Vagina (tissue), 2 donors: ENCODE results near the gene MYL12A. TPM values are rescaled to one million over a fixed set of nuclear protein-coding genes. Genes with fewer than 3 reads are reported as not detected.
A peak's percentile ranks its signal among the peaks of the same experiment; 100 is the strongest.
"Not testable (repeated sequence)": the region's sequence is repeated elsewhere in the genome, so short reads cannot be mapped to it uniquely, and the experiment has no call there.

Source experiments
- DNase-seq, 2 donors: peaks; one replicate each; pipeline ENCODE4 v3.0.0-alpha.2; 2017; ENCODE audit errors: extremely low spot score in 2 of 2
- H3K27ac ChIP-seq: fragments of 200-600 bp; sonication (generic); one replicate; pipeline ENCODE4 v1.5.1; 2019
- H3K27me3 ChIP-seq: fragments of 200-600 bp; sonication (generic); one replicate; pipeline ENCODE4 v1.5.1; 2019
- H3K36me3 ChIP-seq, 2 donors: fragments of 200-600 bp; sonication (generic); one replicate each; pipeline ENCODE4 v1.5.1; 2017 to 2019
- H3K4me1 ChIP-seq: fragments of 200-600 bp; sonication (generic); one replicate; pipeline ENCODE4 v1.5.1; 2019
- H3K4me3 ChIP-seq, 2 donors: fragments of 200-600 bp; sonication (generic); 1 replicate in 1 of 2; 2 replicates in 1 of 2; pipeline ENCODE4 v1.5.1; 2016 to 2019
- H3K9me3 ChIP-seq: fragments of 200-600 bp; sonication (generic); one replicate; pipeline ENCODE4 v1.5.1; 2019
- POLR2A ChIP-seq, 2 donors: fragments of 450-650 bp; IDR thresholded peaks; one replicate each; pipeline ENCODE4 v1.6.1; 2017; ENCODE audit warnings: antibody characterized with exemption in 2 of 2, mild to moderate bottlenecking in 2 of 2, moderate library complexity in 2 of 2
- POLR2AphosphoS5 ChIP-seq, 2 donors: sonication (generic); formaldehyde crosslinking; IDR thresholded peaks; one replicate each; pipeline ENCODE4 v1.9.0; 2017; ENCODE audit warnings: antibody characterized with exemption in 2 of 2, mild to moderate bottlenecking in 2 of 2, low read depth in 1 of 2; ENCODE audit not compliant: insufficient read depth in 1 of 2
- intact Hi-C: fragments of 100-400 bp; cut with DNase I; formaldehyde crosslinking; loops from one replicate; pipeline ENCODE4 v1.15.1; 2023
- total RNA-seq: library from RNA; depleted of rRNA; stranded (reverse); fragments of >200 nt; gene quantifications from one replicate; pipeline ENCODE4 v1.2.3, GENCODE V29; 2016
- TF ChIP-seq, protein P1 (sequence below), 3 experiments: fragments of 450-650 bp in 2 of 3; fragments of 200-600 bp in 1 of 3; sonication (generic) in 1 of 3; IDR thresholded peaks; one replicate each; pipeline ENCODE4 v1.5.1; 2017 to 2019; ENCODE audit warnings: antibody characterized with exemption in 3 of 3, mild to moderate bottlenecking in 2 of 3, moderate library complexity in 2 of 3

The MYL12A gene
- total RNA-seq, result 193 TPM

DNA sequence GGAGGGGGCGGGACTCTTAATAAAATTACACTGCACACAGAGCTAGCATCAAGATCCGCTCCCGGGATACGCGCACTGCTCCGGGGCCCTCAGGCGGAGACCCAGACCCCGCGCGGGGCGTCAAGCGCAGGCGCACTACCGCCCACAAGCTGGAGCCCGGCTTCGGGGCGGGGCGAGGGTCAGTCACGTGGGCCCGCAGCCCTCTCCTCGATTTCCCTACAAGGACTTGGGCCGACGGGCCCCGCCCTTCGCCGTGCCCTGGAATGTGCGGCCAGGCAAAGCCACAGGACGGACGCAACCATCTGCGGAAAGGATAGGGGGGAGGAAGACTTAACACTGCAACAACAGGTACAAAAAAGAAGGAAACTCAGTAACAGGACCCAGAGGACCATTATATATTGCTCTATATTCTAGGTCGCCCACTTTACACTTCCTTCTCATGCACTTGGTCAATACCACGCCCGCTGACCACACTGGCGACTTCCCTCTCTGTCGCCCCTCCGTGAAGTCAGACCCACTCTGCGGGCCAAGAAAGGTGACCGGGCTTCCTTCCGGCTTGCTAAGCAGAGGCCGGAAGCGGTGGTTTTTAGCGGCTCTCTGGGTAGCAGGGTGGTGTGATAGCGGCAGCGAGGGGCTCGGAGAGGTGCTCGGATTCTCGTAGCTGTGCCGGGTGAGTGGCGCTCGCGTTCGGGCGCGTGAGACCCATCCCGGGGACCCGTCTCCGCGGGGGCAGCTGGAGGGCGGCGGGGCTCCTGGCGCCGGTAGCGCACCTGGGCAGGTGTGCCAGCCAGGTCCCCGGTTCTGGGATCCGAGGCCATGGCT lies at the start of gene MYL12A:
TSS of gene MYL12A (plus strand) at position 562 of the 822 bp plus-strand sequence. CDS start 5,447 bp downstream, outside the sequence.
- TF ChIP-seq POLR2A (IDR thresholded peaks at IDR 0.05) (peak in 1 of 2 donors; percentile 84), POLR2AphosphoS5 (IDR thresholded peaks at IDR 0.05; ENCODE audit: insufficient read depth in 1 of 2, low read depth in 1 of 2) (peak; percentile 95)
- TF ChIP-seq, protein P1, sequence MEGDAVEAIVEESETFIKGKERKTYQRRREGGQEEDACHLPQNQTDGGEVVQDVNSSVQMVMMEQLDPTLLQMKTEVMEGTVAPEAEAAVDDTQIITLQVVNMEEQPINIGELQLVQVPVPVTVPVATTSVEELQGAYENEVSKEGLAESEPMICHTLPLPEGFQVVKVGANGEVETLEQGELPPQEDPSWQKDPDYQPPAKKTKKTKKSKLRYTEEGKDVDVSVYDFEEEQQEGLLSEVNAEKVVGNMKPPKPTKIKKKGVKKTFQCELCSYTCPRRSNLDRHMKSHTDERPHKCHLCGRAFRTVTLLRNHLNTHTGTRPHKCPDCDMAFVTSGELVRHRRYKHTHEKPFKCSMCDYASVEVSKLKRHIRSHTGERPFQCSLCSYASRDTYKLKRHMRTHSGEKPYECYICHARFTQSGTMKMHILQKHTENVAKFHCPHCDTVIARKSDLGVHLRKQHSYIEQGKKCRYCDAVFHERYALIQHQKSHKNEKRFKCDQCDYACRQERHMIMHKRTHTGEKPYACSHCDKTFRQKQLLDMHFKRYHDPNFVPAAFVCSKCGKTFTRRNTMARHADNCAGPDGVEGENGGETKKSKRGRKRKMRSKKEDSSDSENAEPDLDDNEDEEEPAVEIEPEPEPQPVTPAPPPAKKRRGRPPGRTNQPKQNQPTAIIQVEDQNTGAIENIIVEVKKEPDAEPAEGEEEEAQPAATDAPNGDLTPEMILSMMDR (IDR thresholded peaks at IDR 0.05), result no peak
- Histone ChIP-seq H3K27ac (peak within 1 kb of the TSS; percentile 98), H3K9me3 (no peaks in the 10 kb centered on the region), H3K36me3 (no peaks in the 10 kb centered on the region), H3K4me3 (peak within 1 kb of the TSS; percentile 93 to 98), H3K27me3 (no peaks in the 10 kb centered on the region), H3K4me1 (peaks cover 50% of the 10 kb centered on the region)
- peak in 1 of 2 donors; percentile 98 for DNase-seq
- intact Hi-C loops, result loop anchor here (10.0 kb wide), 3 partner anchors 93 to 313 kb away; partner anchors contain the start of gene LPIN2

DNA sequence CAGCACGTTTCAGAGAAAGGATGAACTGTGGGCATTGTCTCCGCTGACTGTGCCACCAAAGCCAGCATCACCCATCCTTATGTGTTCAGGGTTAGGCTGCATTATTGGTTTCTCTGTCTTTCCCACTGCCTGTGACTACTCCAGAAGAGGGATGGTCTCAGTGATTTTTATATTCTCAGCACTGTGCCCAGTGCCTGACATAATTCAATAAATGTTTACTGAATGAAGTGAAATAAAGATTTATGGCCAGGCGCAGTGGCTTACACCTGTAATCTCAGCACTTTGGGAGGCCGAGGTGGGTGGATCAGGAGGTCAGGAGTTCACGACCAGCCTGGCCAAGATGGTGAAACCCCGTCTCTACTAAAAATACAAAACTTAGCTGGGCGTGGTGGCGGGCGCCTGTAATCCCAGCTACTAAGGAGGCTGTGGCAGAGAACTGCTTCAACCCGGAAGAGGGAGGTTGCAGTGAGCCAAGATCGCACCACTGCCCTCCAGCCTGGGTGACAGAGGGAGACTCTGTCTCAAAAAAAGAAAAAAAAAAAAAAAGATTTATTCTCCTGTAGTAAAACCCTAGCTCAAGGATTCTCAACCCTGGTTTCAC lies 49.2 kb upstream of the MYL12A start:
- H3K27ac ChIP-seq, H3K4me3 ChIP-seq, H3K27me3 ChIP-seq, H3K9me3 ChIP-seq, intact Hi-C loops, H3K36me3 ChIP-seq, DNase-seq, H3K4me1 ChIP-seq: not testable (repeated sequence)

DNA sequence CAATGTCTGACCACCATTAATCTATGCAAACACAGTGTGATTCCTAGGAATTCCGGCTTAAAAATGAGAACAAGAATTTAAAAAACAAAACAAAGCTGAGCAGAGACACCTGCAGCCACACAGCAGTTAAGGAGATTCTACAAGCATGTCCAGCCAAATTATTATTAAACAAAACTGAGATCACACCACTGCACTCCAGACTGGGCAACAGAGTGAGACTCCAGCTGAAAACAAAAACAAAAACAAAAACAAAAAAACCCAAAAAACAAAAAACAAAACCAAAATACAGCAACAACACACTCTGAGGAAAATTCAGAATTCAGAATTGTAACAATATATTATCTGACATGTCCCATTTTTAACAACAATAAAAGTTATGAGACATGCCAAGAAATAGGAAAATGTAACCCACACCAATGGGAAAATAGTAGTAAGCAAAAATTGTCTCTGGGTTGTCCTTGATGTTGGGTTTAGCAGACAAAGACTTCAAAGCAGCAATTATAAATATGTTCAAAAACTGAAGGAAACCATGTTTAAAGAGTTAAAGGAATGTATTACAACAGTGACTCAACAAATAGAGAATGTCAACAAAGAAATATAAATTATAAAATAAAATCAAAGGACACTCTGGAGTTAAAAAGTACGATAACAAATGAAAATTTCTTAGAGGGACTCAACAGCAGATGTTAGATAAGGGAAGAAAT lies 47.5 kb upstream of the MYL12A start:
- TF ChIP-seq, protein P1 (IDR thresholded peaks at IDR 0.05), result no peak
- TF ChIP-seq POLR2AphosphoS5 (IDR thresholded peaks at IDR 0.05; ENCODE audit: insufficient read depth in 1 of 2, low read depth in 1 of 2) (no peak), POLR2A (IDR thresholded peaks at IDR 0.05) (no peak)
- H3K36me3 ChIP-seq, result peaks cover 0 to 6% of the 10 kb centered on the region in 2 donors
- no peaks in the 10 kb centered on the region for H3K9me3 ChIP-seq
- H3K4me1 ChIP-seq, result no peaks in the 10 kb centered on the region
- intact Hi-C loops, result no loop called here
- DNase-seq, result no peak
- H3K27me3 ChIP-seq, result no peaks in the 10 kb centered on the region
- no peak overlapping the region for H3K4me3 ChIP-seq
- no peak overlapping the region for H3K27ac ChIP-seq

DNA sequence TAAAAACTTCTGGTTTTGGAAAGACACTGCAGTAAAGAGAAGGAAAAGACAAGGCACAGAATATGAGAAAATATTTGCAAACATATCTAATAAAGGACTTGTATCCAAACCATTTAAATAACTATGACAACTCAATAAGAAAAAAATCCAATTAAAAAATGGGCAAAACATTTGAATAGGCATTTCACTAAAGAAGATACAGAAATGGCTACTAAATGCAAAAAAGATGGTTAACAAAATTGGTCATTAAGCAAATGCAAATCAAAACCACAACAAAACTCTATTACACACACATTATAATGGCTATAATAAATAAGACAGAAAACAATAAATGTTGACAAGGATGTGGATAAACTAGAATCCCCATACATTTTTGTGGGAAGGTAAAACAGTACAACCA lies 42.4 kb upstream of the MYL12A start:
- no peak for TF ChIP-seq POLR2AphosphoS5 (IDR thresholded peaks at IDR 0.05; ENCODE audit: insufficient read depth in 1 of 2, low read depth in 1 of 2)
- TF ChIP-seq POLR2A (IDR thresholded peaks at IDR 0.05), result no peak
- TF ChIP-seq, protein P1 (IDR thresholded peaks at IDR 0.05), result no peak
- no peak overlapping the region for H3K27ac ChIP-seq
- no peaks in the 10 kb centered on the region for H3K27me3 ChIP-seq
- DNase-seq, result no peak
- H3K4me1 ChIP-seq, result no peaks in the 10 kb centered on the region
- no peak overlapping the region for H3K4me3 ChIP-seq
- no peaks in the 10 kb centered on the region for H3K9me3 ChIP-seq
- H3K36me3 ChIP-seq, result peaks cover 0 to 6% of the 10 kb centered on the region in 2 donors
- intact Hi-C loops, result no loop called here

DNA sequence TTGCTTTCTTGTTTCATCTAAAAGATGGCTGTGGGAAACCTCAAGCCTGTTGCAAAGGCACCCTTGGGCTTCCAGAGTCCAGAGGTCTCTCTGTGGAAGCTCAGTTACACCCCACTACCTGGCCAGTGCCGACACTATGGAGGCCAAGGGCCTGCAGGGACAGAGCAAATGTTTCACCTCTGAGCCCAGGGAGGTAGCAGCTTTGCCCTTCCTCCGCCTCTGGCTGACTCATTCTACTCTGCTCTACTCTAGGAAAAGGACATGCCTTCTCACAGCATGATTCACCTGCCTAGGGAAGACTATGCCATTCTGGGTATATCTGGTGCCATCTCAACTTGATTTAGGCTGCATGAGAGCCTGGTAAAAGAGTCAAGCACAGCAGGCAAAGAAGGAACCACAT lies 40.0 kb upstream of the MYL12A start:
- DNase-seq, result no peak
- Histone ChIP-seq H3K4me3 (no peak overlapping the region), H3K4me1 (peaks cover 10% of the 10 kb centered on the region), H3K36me3 (peaks cover 0 to 6% of the 10 kb centered on the region in 2 donors), H3K27me3 (no peaks in the 10 kb centered on the region), H3K9me3 (no peaks in the 10 kb centered on the region), H3K27ac (no peak overlapping the region)
- TF ChIP-seq POLR2A (IDR thresholded peaks at IDR 0.05) (no peak), POLR2AphosphoS5 (IDR thresholded peaks at IDR 0.05; ENCODE audit: insufficient read depth in 1 of 2, low read depth in 1 of 2) (no peak)
- TF ChIP-seq, protein P1 (IDR thresholded peaks at IDR 0.05), result no peak
- intact Hi-C loops, result no loop called here
